Measurements from ENCODE around the gene MRPS10. TPM values are rescaled to one million over a fixed set of nuclear protein-coding genes. Genes with fewer than 3 reads are reported as not detected.

Gene MRPS10
- total RNA-seq, 6 experiments from 2014 or later, result 17.7 to 35.3 (median 20.1) TPM

DNA sequence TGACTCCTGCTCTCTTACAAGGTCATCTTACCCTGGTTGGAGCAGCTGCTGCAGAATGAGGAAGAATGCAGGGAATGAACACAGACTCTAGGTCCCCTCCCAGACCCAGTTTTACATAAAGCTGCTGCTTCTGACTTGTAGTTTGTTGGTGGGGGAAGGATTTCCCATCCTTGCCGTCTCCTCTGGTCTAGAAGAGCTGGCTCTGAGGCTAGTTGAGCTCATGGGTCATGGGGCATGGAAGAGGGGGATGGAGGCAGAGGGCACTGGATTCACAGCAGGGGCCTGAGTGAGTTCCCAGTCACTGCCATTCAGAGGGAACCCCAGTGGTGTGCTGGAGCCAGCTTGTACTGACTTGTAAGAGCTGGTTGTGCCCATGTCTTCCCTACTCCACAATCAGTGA, 53.7 kb downstream of the MRPS10 start:
- DNase-seq (no peak), ATAC-seq (no peak)
- H3K9me3 ChIP-seq, result no peaks in the 10 kb centered on the region
- intact Hi-C loops (cut with DNase I), result loop anchor here in 1 of 2 donors (5.0 to 10.0 kb wide), 2 partner anchors 61 to 87 kb away; no protein-coding TSS in a partner anchor
- no peaks in the 10 kb centered on the region for H3K36me3 ChIP-seq
- no peak overlapping the region for H3K27ac ChIP-seq
- no peak overlapping the region for H3K4me3 ChIP-seq
- TF ChIP-seq POLR2A (IDR thresholded peaks at IDR 0.05), result no peak
- TF ChIP-seq, protein P1, sequence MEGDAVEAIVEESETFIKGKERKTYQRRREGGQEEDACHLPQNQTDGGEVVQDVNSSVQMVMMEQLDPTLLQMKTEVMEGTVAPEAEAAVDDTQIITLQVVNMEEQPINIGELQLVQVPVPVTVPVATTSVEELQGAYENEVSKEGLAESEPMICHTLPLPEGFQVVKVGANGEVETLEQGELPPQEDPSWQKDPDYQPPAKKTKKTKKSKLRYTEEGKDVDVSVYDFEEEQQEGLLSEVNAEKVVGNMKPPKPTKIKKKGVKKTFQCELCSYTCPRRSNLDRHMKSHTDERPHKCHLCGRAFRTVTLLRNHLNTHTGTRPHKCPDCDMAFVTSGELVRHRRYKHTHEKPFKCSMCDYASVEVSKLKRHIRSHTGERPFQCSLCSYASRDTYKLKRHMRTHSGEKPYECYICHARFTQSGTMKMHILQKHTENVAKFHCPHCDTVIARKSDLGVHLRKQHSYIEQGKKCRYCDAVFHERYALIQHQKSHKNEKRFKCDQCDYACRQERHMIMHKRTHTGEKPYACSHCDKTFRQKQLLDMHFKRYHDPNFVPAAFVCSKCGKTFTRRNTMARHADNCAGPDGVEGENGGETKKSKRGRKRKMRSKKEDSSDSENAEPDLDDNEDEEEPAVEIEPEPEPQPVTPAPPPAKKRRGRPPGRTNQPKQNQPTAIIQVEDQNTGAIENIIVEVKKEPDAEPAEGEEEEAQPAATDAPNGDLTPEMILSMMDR (IDR thresholded peaks at IDR 0.05), result no peak
- H3K4me1 ChIP-seq, result no peaks in the 10 kb centered on the region
- 13% methylated on average over 1 of the region's 1 CpG for WGBS (ENCODE audit: insufficient coverage, low coverage, low lambda C conversion rate, missing lambda C conversion rate)
- H3K27me3 ChIP-seq, result no peaks in the 10 kb centered on the region

GRCh38 chr6:42162812-42163211, 54.8 kb downstream of the MRPS10 start:
- Histone ChIP-seq H3K9me3 (no peaks in the 10 kb centered on the region), H3K27me3 (no peaks in the 10 kb centered on the region), H3K4me1 (no peaks in the 10 kb centered on the region), H3K27ac (no peak overlapping the region), H3K4me3 (no peak overlapping the region), H3K36me3 (no peaks in the 10 kb centered on the region)
- intact Hi-C loops (cut with DNase I), result loop anchor here in 1 of 2 donors (5.0 to 10.0 kb wide), 2 partner anchors 62 to 86 kb away; no protein-coding TSS in a partner anchor
- TF ChIP-seq POLR2A (IDR thresholded peaks at IDR 0.05), result no peak
- TF ChIP-seq, protein P1 (IDR thresholded peaks at IDR 0.05), result no peak
- DNase-seq, result no peak
- WGBS (ENCODE audit: insufficient coverage, low coverage, low lambda C conversion rate, missing lambda C conversion rate), result 100% methylated on average over 1 of the region's 13 CpGs
- ATAC-seq, result no peak

DNA sequence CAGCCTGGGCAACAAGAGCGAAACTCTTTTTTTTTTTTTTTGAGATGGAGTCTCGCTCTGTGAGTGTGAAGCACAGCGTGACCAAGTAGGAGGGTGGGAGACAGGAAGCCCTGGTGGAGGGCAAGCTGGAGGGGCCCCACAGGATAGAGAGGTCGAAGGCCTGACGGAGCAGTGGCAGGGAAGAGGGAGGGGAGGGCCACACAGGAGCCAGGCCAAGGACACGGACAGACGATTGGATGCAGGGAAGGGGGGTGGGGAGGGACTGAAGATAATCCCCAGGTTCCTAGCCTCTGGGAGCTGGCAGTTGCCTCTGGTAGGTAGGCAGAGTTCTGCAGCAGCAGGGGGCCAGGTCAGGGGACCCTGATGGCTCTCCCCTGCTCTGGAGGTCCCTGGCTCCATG, 55.3 kb downstream of the MRPS10 start:
- DNase-seq, result no peak
- Histone ChIP-seq H3K9me3 (no peaks in the 10 kb centered on the region), H3K27ac (no peak overlapping the region), H3K4me3 (no peak overlapping the region), H3K4me1 (no peaks in the 10 kb centered on the region), H3K36me3 (no peaks in the 10 kb centered on the region), H3K27me3 (no peaks in the 10 kb centered on the region)
- no peak for ATAC-seq
- 39% methylated on average over 4 of the region's 7 CpGs for WGBS (ENCODE audit: insufficient coverage, low coverage, low lambda C conversion rate, missing lambda C conversion rate)
- intact Hi-C loops (cut with DNase I), result loop anchor here in 1 of 2 donors (5.0 to 10.0 kb wide), 2 partner anchors 62 to 85 kb away; no protein-coding TSS in a partner anchor
- TF ChIP-seq, protein P1 (IDR thresholded peaks at IDR 0.05), result no peak
- no peak for TF ChIP-seq POLR2A (IDR thresholded peaks at IDR 0.05)

- Histone ChIP-seq H3K27ac (no peak overlapping the region), H3K4me1 (no peaks in the 10 kb centered on the region), H3K9me3 (no peaks in the 10 kb centered on the region), H3K36me3 (no peaks in the 10 kb centered on the region), H3K27me3 (no peaks in the 10 kb centered on the region), H3K4me3 (no peak overlapping the region)
- intact Hi-C loops (cut with DNase I), result loop anchor here in 1 of 2 donors (5.0 to 10.0 kb wide), 2 partner anchors 65 to 82 kb away; no protein-coding TSS in a partner anchor
- DNase-seq (no peak), ATAC-seq (no peak)
- WGBS (ENCODE audit: insufficient coverage, low coverage, low lambda C conversion rate, missing lambda C conversion rate), result 56% methylated on average over 3 of the region's 4 CpGs
- TF ChIP-seq, protein P1 (IDR thresholded peaks at IDR 0.05), result no peak
- no peak for TF ChIP-seq POLR2A (IDR thresholded peaks at IDR 0.05)
Observed at GRCh38 chr6:42159431-42160024, 58.1 kb downstream of the MRPS10 start.
